Measurements from ENCODE around the gene CNST.

DNA sequence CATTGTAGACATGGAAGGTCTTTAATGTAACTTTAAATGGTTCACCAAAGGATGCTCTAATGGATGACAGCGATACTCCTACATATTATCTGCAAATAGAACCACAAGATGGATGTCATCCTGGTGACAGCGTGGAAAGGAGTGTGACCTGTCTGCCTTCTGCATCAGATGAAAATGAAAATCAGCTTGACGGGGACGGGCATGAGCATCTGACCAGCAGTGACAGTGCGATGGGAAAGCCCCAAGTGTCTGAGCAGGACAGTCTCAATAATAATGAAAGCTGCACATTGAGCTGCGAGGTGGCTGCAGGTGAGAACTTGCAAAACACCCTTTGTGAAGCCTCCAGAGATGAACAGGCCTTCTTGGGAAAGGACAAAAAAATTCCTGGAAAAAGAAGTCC is 25.2 kb downstream of the CNST start:
- peak; percentile 62; the same call in 1 of the 2 replicates for TF ChIP-seq POLR2AphosphoS5 (IDR thresholded peaks at IDR 0.05; ENCODE audit: low read depth, low read length)
- TF ChIP-seq POLR2A (IDR thresholded peaks at IDR 0.05; ENCODE audit: low read depth, low read length) = peak; percentile 61; the same call in 1 of the 2 replicates
